IMR-90 (cell line): Measurements from ENCODE around the gene ROS1. TPM values are rescaled to one million over a fixed set of nuclear protein-coding genes. Genes with fewer than 3 reads are reported as not detected.
A peak's percentile ranks its signal among the peaks of the same experiment; 100 is the strongest.

Experiments
- ATAC-seq: fragments of 200-7000 bp; cut with Tn5 transposase; 2 replicates; pipeline ENCODE4 v1.9.1; 2020; ENCODE audit warnings: low read depth, mild to moderate bottlenecking, moderate library complexity
- BruUV-seq: library from RNA; stranded (reverse); fragments of 400-500 nt; replicated peaks from 2 replicates; lab custom pipeline; 2021; lab: Mats Ljungman, UMichigan
- CTCF ChIA-PET: fragments of 300-600 bp; formaldehyde crosslinking; extraction: SDS; loops from one replicate; lab custom pipeline; 2021; ENCODE audit warnings: antibody characterized with exemption; lab: Yijun Ruan, JAX
- POLR2A ChIA-PET: fragments of 300-600 bp; sonication (Branson Sonifier 250); formaldehyde crosslinking; loops from one replicate; lab custom pipeline; 2022; ENCODE audit warnings: antibody characterized with exemption; ENCODE audit not compliant: unreplicated experiment; lab: Charles Lee
- DNase-seq: peaks from one replicate; pipeline ENCODE4 v3.0.0; 2013
- H2AFZ ChIP-seq: replicated peaks from 2 replicates; pipeline ENCODE3; 2013; ENCODE audit warnings: low read length, mild to moderate bottlenecking; ENCODE audit not compliant: poor library complexity
- H2AK5ac ChIP-seq: 2 replicates; pipeline ENCODE4 v1.6.1; 2013; ENCODE audit warnings: low read depth, low read length, inconsistent platforms
- H2AK9ac ChIP-seq: replicated peaks from 2 replicates; pipeline ENCODE3; 2013; ENCODE audit warnings: mild to moderate bottlenecking, low read depth, low read length, moderate library complexity; ENCODE audit not compliant: poor library complexity
- H2BK120ac ChIP-seq: 2 replicates; pipeline ENCODE4 v1.6.1; 2013; ENCODE audit warnings: low read depth, low read length, inconsistent platforms
- H2BK15ac ChIP-seq: 3 replicates; pipeline ENCODE4 v1.6.1; 2013; ENCODE audit warnings: low read depth, low read length, inconsistent platforms
- H2BK20ac ChIP-seq: 2 replicates; pipeline ENCODE4 v1.6.1; 2013; ENCODE audit warnings: low read depth, mild to moderate bottlenecking, inconsistent platforms, low read length, moderate library complexity
- H2BK5ac ChIP-seq: 2 replicates; pipeline ENCODE4 v1.6.1; 2013; ENCODE audit warnings: mild to moderate bottlenecking, low read depth, low read length, inconsistent platforms; ENCODE audit not compliant: poor library complexity, severe bottlenecking
- H3K14ac ChIP-seq: replicated peaks from 2 replicates; pipeline ENCODE4 v1.6.1; 2013; ENCODE audit warnings: low read depth, low read length, inconsistent platforms
- H3K18ac ChIP-seq: 2 replicates; pipeline ENCODE4 v1.6.1; 2013; ENCODE audit warnings: low read depth, low read length, control low read depth
- H3K23ac ChIP-seq: 2 replicates; pipeline ENCODE4 v1.6.1; 2013; ENCODE audit warnings: low read depth, low read length, inconsistent platforms
- H3K27ac ChIP-seq: 2 replicates; pipeline ENCODE4 v1.5.1; 2013; ENCODE audit warnings: mild to moderate bottlenecking, control low read depth, low read length; ENCODE audit not compliant: insufficient read depth
- H3K27me3 ChIP-seq: 2 replicates; pipeline ENCODE4 v1.6.1; 2013; ENCODE audit warnings: low read length; ENCODE audit not compliant: control insufficient read depth, insufficient read depth
- H3K36me3 ChIP-seq: 2 replicates; pipeline ENCODE4 v1.6.1; 2013; ENCODE audit warnings: low read length, mixed read lengths; ENCODE audit not compliant: control insufficient read depth, insufficient read depth
- H3K4ac ChIP-seq: 2 replicates; pipeline ENCODE4 v1.6.1; 2013; ENCODE audit warnings: low read depth, low read length, inconsistent platforms
- H3K4me1 ChIP-seq: 2 replicates; pipeline ENCODE4 v1.6.1; 2013; ENCODE audit warnings: low read length, mixed read lengths; ENCODE audit not compliant: control insufficient read depth, insufficient read depth
- H3K4me2 ChIP-seq: 2 replicates; pipeline ENCODE4 v1.6.1; 2013; ENCODE audit warnings: low read depth, mild to moderate bottlenecking, control low read depth, low read length, moderate library complexity
- H3K4me3 ChIP-seq: 2 replicates; pipeline ENCODE4 v1.5.1; 2013; ENCODE audit warnings: low read depth, mild to moderate bottlenecking, control low read depth, low read length, moderate library complexity; ENCODE audit not compliant: insufficient read depth
- H3K56ac ChIP-seq: 2 replicates; pipeline ENCODE4 v1.6.1; 2013; ENCODE audit warnings: low read length, inconsistent platforms; ENCODE audit not compliant: insufficient read depth; ENCODE audit errors: extremely low read depth
- H3K79me1 ChIP-seq, 2 experiments: 2 replicates each; pipeline ENCODE4 v1.6.1; 2013; ENCODE audit warnings: low read length in 2 of 2, inconsistent platforms in 1 of 2, low read depth in 1 of 2
- H3K9ac ChIP-seq: 2 replicates; pipeline ENCODE4 v1.6.1; 2013; ENCODE audit warnings: low read depth, low read length, control low read depth
- H3K9me1 ChIP-seq: 2 replicates; pipeline ENCODE4 v1.6.1; 2013; ENCODE audit warnings: low read length, inconsistent platforms; ENCODE audit not compliant: insufficient read depth
- H3K9me3 ChIP-seq: 2 replicates; pipeline ENCODE4 v1.6.1; 2013; ENCODE audit warnings: low read length; ENCODE audit not compliant: control insufficient read depth, insufficient read depth
- H4K20me1 ChIP-seq: 2 replicates; pipeline ENCODE4 v1.6.1; 2013; ENCODE audit warnings: low read length, inconsistent platforms; ENCODE audit not compliant: insufficient read depth
- H4K5ac ChIP-seq: 2 replicates; pipeline ENCODE4 v1.6.1; 2013; ENCODE audit warnings: mild to moderate bottlenecking, low read depth, low read length, control low read depth
- H4K8ac ChIP-seq, 2 experiments: 2 replicates each; pipeline ENCODE4 v1.6.1; 2013; ENCODE audit warnings: low read depth in 2 of 2, low read length in 2 of 2, control low read depth in 1 of 2, inconsistent platforms in 1 of 2
- H4K91ac ChIP-seq: 2 replicates; pipeline ENCODE4 v1.6.1; 2013; ENCODE audit warnings: low read depth, low read length, inconsistent platforms; ENCODE audit not compliant: insufficient read depth
- CEBPB ChIP-seq: IDR thresholded peaks from 2 replicates; pipeline ENCODE4 v1.6.1; 2012; ENCODE audit warnings: low read depth, low read length, improper control_type of control experiment
- CTCF ChIP-seq: conservative IDR thresholded peaks from 2 replicates; pipeline ENCODE4 v1.5.1; 2012; ENCODE audit warnings: mild to moderate bottlenecking, low read depth, low read length, improper control_type of control experiment
- MXI1 ChIP-seq: IDR thresholded peaks from 2 replicates; pipeline ENCODE4 v1.6.1; 2012; ENCODE audit warnings: low read depth, mild to moderate bottlenecking, low read length, moderate library complexity, borderline replicate concordance
- NFE2L2 ChIP-seq: fragments of 150-350 bp; IDR thresholded peaks from 2 replicates; pipeline ENCODE4 v1.6.1; 2016; ENCODE audit warnings: low read depth, mild to moderate bottlenecking, low read length
- RAD21 ChIP-seq: IDR thresholded peaks from 2 replicates; pipeline ENCODE4 v1.6.1; 2012; ENCODE audit warnings: low read length, improper control_type of control experiment
- RFX5 ChIP-seq: IDR thresholded peaks from 2 replicates; pipeline ENCODE4 v1.8.0; 2012; ENCODE audit warnings: low read depth, mild to moderate bottlenecking, low read length, moderate library complexity
- SMC3 ChIP-seq: fragments of 150-350 bp; IDR thresholded peaks from 2 replicates; pipeline ENCODE4 v1.6.1; 2016; ENCODE audit warnings: low read depth, mild to moderate bottlenecking, antibody characterized with exemption, low read length, moderate library complexity
- USF2 ChIP-seq: fragments of 150-350 bp; IDR thresholded peaks from 2 replicates; pipeline ENCODE4 v1.6.1; 2017; ENCODE audit warnings: mild to moderate bottlenecking, antibody characterized with exemption, low read length, low read depth
- WGBS, 2 experiments: methylation state at CpG; one replicate each; pipeline versions ENCODE4 v1.1.5 to v1.1.7; 2013; ENCODE audit warnings: missing lambda C conversion rate in 2 of 2; ENCODE audit not compliant: insufficient read length in 1 of 2; ENCODE audit errors: extremely low coverage in 2 of 2; 5-methylcytosine and 5-hydroxymethylcytosine counted together
- dilution Hi-C: fragments of 300-500 bp; cut with HindIII; formaldehyde crosslinking; loops from one replicate; pipeline ENCODE4 v1.14.3; 2018; ENCODE audit warnings: low sequenced_read_pairs; ENCODE audit not compliant: unreplicated experiment
- in situ Hi-C: fragments of 300-500 bp; cut with MboI; formaldehyde crosslinking; loops from 3 replicates; pipeline ENCODE4 v1.14.3; 2019; ENCODE audit warnings: low sequenced_read_pairs, inconsistent platforms, mixed read lengths
- intact Hi-C: fragments of 100-400 bp; cut with micrococcal nuclease; formaldehyde crosslinking; loops from 2 replicates; pipeline ENCODE4 v1.10.0; 2022
- polyA plus RNA-seq, 3 experiments: library from polyadenylated mRNA; depleted of rRNA; stranded (reverse); fragments of >200 nt; gene quantifications; 2 replicates each; pipeline ENCODE4 v1.2.3, GENCODE V29; 2012; ENCODE audit warnings: low replicate concordance in 1 of 3
- total RNA-seq: library from RNA; depleted of rRNA; stranded (reverse); fragments of >200 nt; gene quantifications from 2 replicates; pipeline ENCODE4 v1.2.3, GENCODE V29; 2012
- TF ChIP-seq, protein P1 (sequence below): fragments of 150-350 bp; IDR thresholded peaks from 2 replicates; pipeline ENCODE4 v1.6.1; 2016; ENCODE audit warnings: low read depth, mild to moderate bottlenecking, low read length, moderate library complexity, borderline replicate concordance

ROS1 gene
- total and polyA plus RNA-seq, 2 of the 4 experiments (the other 2 are of a cell fraction), result under 0.01 to 0.03 TPM

- Histone ChIP-seq H2BK15ac (no peak overlapping the region), H3K14ac (no peak overlapping the region), H3K4me2 (no peak overlapping the region), H3K4ac (no peak overlapping the region), H2AK9ac (no peak overlapping the region), H3K27ac (no peak overlapping the region), H3K9me1 (no peaks in the 10 kb centered on the region; the same call in 1 of the 2 replicates), H3K56ac (no peak overlapping the region), H4K20me1 (no peaks in the 10 kb centered on the region), H2BK120ac (no peak overlapping the region), H3K9ac (no peak overlapping the region), H2AK5ac (no peak overlapping the region), H3K36me3 (no peaks in the 10 kb centered on the region), H3K4me3 (no peak overlapping the region), H3K18ac (no peak overlapping the region), H4K91ac (no peak overlapping the region), H3K9me3 (no peaks in the 10 kb centered on the region), H4K5ac (no peak overlapping the region), H3K27me3 (no peaks in the 10 kb centered on the region; the same call in 1 of the 2 replicates), H2AFZ (no peak overlapping the region), H3K79me1 (no peaks in the 10 kb centered on the region), H2BK5ac (no peak overlapping the region), H4K8ac (no peak overlapping the region), H3K4me1 (no peaks in the 10 kb centered on the region), H2BK20ac (no peak overlapping the region), H3K23ac (no peak overlapping the region)
- ATAC-seq (peak; percentile 92), DNase-seq (peak; percentile 21)
- ChIA-PET POLR2A (no interaction called here), CTCF (interaction anchor here (1.4 kb wide), 1 partner anchor 21 kb away, joined by 3 read pairs; no protein-coding TSS in a partner anchor)
- WGBS, 2 experiments, result no CpG with 5 or more reads among the region's 1 CpG
- dilution Hi-C loops (no loop called here), intact Hi-C loops (loop anchor here (1.0 kb wide), 2 partner anchors 151 to 201 kb away; no protein-coding TSS in a partner anchor), in situ Hi-C loops (no loop called here)
- BruUV-seq, result no TSS peak
- TF ChIP-seq CTCF (peak; percentile 53), RFX5 (no peak), CEBPB (no peak), SMC3 (peak; percentile 51), MXI1 (no peak), NFE2L2 (no peak), USF2 (no peak), RAD21 (peak; percentile 71)
- TF ChIP-seq, protein P1, sequence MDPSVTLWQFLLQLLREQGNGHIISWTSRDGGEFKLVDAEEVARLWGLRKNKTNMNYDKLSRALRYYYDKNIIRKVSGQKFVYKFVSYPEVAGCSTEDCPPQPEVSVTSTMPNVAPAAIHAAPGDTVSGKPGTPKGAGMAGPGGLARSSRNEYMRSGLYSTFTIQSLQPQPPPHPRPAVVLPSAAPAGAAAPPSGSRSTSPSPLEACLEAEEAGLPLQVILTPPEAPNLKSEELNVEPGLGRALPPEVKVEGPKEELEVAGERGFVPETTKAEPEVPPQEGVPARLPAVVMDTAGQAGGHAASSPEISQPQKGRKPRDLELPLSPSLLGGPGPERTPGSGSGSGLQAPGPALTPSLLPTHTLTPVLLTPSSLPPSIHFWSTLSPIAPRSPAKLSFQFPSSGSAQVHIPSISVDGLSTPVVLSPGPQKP, result no peak
Observed at GRCh38 chr6:117404548-117404947, 21.2 kb downstream of the ROS1 start.
